ENCODE results near the gene TYW1B.
"Not testable (repeated sequence)": the region's sequence is repeated elsewhere in the genome, so short reads cannot be mapped to it uniquely, and the experiment has no call there.

GRCh38 chr7:72670850-72671249 is 157.2 kb downstream of the TYW1B start:
- TF ChIP-seq CTCF (conservative IDR thresholded peaks at IDR 0.05); EZH2 (IDR thresholded peaks at IDR 0.05; ENCODE audit: low read depth): not testable (repeated sequence)
